Activated CD4-positive, alpha-beta T cell treated with anti-CD3 and anti-CD28 coated beads for 48 hours (primary cell): ENCODE data around the gene HS6ST2.

Experiments
- DNase-seq: peaks from one replicate; pipeline ENCODE4 v3.0.0-alpha.2; 2020

Gene HS6ST2

GRCh38 chrX:132609362-132609848 lies 349.0 kb downstream of the HS6ST2 start:
- no peak for DNase-seq

GRCh38 chrX:132603700-132604286 lies 354.6 kb downstream of the HS6ST2 start:
- DNase-seq: no peak

- DNase-seq: no peak
Observed at GRCh38 chrX:132602701-132603100, 355.7 kb downstream of the HS6ST2 start.

- no peak for DNase-seq
Observed at GRCh38 chrX:132594999-132595398, 363.4 kb downstream of the HS6ST2 start.

- DNase-seq: no peak
Observed at GRCh38 chrX:132594129-132594528, 364.3 kb downstream of the HS6ST2 start.

GRCh38 chrX:132592880-132593279 lies 365.5 kb downstream of the HS6ST2 start:
- DNase-seq: no peak

- DNase-seq: no peak
Observed at GRCh38 chrX:132591719-132592275, 366.6 kb downstream of the HS6ST2 start.

GRCh38 chrX:132590350-132591026 lies 367.9 kb downstream of the HS6ST2 start:
- DNase-seq: no peak

GRCh38 chrX:132584936-132585335 lies 373.5 kb downstream of the HS6ST2 start:
- DNase-seq: no peak

- DNase-seq: no peak
Observed at GRCh38 chrX:132576939-132577338, 381.5 kb downstream of the HS6ST2 start.
